Measurements from ENCODE around the gene CRMP1.

Gene CRMP1

DNA sequence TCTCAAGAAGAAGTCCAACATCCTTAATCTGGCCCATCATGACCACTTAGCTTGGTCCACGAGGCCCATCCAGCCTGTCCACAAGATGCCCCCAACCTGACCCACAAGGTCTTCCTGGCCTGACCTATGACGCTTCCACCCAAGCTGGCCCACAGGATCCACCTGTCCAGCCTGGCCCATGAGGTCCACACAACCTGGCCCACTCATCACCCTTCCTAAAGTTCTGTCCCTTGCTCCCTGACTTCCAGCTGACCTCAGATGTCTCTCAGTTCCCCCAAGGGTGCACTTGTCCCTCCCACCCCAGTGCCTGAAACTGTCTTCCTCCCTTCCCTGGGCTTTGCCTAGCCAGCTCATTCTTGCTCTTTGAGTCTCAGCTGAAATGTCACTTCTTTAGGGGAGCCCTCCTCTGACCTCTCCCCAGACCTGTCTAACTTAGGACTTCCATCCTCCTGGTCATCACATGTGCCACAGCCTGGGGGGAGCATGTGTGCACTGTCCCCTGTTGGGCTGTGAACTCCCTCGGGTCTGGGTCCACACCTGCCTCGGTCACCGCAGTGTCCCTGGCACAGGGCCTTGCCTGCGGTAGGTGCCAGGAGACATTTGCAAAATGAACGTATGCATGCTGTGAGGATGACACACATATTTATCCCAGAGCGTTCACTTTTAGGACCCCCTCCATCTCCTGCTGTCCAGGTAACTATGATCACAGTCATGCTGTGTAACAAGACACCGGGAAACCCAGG is 120.2 kb downstream of the CRMP1 start:
- TF ChIP-seq, protein P1, sequence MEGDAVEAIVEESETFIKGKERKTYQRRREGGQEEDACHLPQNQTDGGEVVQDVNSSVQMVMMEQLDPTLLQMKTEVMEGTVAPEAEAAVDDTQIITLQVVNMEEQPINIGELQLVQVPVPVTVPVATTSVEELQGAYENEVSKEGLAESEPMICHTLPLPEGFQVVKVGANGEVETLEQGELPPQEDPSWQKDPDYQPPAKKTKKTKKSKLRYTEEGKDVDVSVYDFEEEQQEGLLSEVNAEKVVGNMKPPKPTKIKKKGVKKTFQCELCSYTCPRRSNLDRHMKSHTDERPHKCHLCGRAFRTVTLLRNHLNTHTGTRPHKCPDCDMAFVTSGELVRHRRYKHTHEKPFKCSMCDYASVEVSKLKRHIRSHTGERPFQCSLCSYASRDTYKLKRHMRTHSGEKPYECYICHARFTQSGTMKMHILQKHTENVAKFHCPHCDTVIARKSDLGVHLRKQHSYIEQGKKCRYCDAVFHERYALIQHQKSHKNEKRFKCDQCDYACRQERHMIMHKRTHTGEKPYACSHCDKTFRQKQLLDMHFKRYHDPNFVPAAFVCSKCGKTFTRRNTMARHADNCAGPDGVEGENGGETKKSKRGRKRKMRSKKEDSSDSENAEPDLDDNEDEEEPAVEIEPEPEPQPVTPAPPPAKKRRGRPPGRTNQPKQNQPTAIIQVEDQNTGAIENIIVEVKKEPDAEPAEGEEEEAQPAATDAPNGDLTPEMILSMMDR (conservative IDR thresholded peaks at IDR 0.05; ENCODE audit: low read length) = no peak
- no peak for DNase-seq (ENCODE audit: low read depth)

More for the DNA sequence above, 120.2 kb downstream of the CRMP1 start:
- H3K4me3 ChIP-seq (ENCODE audit: low read length) = no peak overlapping the region

Measured in AG10803 (cell line).